ENCODE data around the gene SHISA7. TPM values are rescaled to one million over a fixed set of nuclear protein-coding genes. Genes with fewer than 3 reads are reported as not detected.
"Not testable (repeated sequence)": the region's sequence is repeated elsewhere in the genome, so short reads cannot be mapped to it uniquely, and the experiment has no call there.

SHISA7 gene
- polyA plus RNA-seq, 4 donors: 0.16 to 0.38 (median 0.22) TPM

DNA sequence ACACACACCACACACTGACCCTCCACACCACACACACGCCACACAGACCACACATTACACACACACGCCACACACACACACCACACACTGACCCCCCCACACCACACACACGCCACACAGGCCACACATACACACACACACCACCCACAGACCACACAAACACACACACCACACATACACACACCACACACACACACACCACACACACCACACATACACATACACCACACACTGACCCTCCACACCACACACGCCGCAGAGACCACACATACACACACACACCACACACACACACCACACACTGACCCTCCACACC is 5.0 kb upstream of the SHISA7 start:
- not testable (repeated sequence) for DNase-seq (ENCODE audit: low read depth in 4 of 4, low spot score in 2 of 4)

DNA sequence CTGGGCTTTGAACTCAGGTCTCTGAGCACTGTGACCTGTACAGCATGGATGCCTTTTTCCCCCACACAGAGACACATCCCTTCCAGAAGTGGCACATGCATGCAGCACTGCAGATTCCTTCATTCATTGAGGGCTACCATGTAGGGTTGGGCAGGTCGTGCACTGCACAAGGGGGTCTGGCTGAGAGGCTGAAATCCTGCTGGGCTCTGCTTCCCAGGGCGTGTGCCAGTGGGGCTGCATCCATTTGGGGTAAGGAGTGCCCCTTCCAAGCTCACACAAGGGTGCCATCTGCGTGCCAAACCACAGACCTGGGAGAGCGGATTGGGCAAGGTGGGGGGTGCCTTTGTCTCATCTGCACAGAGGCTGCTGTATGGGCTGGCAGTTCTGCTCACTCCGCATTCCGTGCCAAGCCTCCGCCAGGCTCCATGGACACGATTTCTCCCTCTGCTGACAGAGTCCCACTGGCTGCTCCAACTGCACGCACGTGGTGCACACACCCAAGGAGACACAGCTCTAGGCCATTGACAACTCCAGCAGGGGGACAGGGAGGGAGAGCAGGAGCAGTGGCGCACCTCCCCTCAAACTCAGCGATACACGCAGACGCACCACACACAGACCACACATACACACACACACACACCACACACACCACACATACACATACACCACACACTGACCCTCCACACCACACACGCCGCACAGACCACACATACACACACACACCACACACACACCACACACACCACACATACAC is 4.5 kb upstream of the SHISA7 start:
- no peak for DNase-seq (ENCODE audit: low read depth in 4 of 4, low spot score in 2 of 4)

DNA sequence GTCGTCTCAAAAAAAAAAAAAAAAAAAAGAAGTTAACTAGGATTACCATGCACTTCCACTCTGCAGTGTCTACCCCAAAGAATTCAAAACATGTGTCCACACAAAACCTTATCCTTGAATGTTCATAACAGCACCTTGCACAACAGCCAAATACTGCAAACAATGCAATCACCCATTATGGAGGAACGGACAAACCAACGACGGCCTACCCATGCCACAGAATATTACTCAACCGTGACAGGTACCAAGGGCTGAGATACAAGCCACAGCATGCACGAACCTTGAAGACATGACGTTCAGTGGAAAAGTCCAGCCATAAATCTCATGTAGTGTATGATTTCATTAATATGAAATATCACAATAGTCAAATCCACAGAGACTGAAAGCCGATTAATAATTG is 3.0 kb upstream of the SHISA7 start:
- no peak for DNase-seq (ENCODE audit: low read depth in 4 of 4, low spot score in 2 of 4)

DNA sequence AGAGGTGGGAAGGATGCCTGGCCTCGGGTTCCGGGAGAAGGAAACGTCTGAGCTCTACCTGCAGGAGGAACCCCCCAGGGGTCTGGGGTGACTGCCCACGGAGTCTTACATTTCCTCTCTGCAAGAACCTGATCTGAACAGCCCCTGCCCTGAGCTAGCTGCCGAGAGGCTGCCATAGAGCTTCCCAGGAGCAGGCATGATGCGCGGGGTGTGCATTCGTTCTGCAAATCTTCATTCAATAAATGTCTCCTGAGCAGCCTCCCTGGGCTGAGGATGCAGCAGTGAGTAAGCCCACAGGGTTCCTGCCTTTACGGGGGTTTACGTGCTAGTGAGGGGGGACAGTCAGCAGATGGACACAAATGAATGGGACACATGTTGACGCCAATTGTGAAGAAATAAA is 1.5 kb upstream of the SHISA7 start:
- no peak for DNase-seq (ENCODE audit: low read depth in 4 of 4, low spot score in 2 of 4)

DNA sequence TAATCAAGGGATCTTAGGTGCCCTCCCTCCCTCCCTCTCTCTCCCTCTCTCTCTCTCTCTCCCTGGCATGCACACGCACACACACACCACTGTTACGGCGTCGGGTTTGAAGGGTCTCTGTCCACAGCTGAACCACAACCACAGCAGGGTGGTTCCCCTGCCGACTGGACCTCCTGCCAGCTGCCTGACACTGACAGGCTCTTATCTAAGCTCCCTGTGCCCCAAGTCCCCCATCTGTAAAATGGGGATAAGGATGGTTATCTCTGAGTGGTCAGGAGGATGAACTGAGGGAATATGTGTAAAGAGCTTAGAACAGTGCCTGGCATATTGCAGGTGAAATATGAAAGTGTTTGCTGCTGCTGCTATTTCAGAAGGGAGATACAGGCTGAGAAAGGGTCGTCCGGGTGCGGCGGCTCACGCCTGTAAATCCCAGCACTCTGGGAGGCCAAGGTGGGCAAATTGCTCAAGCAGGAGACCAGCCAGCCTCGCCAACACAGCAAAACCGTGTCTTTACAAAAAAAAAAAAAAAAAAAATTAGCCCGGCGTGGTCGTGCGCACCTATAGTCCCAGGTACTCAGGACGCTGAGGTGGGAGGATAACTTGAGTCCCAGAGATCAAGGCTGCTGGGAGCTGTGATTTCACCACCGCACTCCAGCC is 852 bp upstream of the SHISA7 start:
- no peak for DNase-seq (ENCODE audit: low read depth in 4 of 4, low spot score in 2 of 4)

DNA sequence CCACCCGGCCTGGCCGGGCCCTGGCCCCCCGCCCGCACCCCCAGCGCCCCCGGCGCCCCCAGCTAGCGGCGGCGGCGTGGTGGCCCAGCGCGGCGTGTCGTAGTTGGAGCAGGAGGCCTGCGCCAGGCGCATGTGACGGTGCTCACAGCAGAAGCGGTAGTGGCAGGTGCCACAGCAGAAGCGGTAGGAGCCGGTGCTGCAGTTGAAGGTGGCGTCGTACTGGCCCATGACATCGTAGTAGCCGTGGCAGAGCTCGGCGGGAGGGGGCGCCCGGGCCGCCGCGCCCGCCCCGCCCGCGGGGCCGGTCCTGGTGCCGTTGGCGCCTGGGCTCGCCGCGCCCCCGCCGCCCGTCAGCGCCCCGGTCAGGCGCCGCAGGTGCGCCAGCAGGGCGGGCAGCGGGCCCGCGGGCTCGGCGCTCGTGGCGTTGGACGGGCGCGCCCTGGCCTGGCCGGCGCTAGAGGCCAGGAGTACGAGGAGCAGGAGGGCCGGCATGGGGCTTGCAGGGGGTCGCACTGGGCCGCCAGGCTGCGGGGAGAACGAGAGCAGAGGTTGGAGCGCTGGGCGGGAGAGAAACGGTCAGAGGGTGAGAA is 633 bp downstream of the SHISA7 start:
- no peak for DNase-seq (ENCODE audit: low read depth in 4 of 4, low spot score in 2 of 4)

DNA sequence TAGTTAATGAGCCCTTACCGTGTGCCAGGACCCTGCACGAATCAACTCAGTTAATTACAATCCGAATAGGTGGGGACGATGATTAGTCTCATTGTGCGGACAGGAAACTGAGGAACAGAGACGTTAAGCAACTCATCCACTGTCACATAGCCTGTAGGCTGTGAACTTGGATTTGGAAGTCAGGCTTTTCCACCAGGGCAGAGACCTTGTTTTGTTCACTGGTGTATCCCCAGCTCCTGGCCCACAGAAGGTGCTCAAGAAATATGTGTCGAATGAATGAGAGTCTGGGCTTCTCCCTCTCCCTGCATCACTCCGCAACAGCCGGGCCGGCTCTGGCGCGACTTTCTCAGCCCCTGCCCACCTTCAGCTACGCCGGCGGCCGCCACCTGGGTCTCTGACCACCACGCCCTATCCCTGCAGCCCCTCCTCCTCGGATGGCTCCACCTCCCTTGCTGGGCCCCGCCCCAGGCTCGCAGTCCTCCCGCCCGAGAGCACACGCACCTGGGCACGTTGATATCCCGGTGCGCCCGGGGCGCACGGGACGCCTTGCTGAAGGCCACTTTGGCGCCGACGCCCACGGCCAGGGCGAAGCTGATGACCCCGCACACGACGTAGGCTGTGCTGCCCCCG is 1.3 kb downstream of the SHISA7 start:
- no peak for DNase-seq (ENCODE audit: low read depth in 4 of 4, low spot score in 2 of 4)

DNA sequence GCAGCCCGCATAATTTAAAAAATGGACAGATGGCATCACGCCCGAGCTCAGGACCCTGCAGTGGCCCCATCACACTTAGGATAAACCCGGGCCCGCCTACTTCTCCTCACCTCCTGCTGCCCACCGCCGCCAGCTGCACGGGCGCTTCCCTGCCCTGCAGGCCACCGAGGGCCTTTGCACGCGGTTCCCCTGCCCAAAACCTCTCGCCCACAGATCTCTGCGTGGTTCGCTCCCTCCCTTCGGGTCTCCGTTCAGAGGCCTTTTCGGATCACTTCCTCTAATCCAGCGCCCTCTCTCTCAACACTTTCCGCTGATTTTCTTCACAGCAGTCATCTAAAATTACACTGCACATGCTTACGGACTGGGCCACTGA is 1.8 kb downstream of the SHISA7 start:
- DNase-seq (ENCODE audit: low read depth in 4 of 4, low spot score in 2 of 4): no peak

DNA sequence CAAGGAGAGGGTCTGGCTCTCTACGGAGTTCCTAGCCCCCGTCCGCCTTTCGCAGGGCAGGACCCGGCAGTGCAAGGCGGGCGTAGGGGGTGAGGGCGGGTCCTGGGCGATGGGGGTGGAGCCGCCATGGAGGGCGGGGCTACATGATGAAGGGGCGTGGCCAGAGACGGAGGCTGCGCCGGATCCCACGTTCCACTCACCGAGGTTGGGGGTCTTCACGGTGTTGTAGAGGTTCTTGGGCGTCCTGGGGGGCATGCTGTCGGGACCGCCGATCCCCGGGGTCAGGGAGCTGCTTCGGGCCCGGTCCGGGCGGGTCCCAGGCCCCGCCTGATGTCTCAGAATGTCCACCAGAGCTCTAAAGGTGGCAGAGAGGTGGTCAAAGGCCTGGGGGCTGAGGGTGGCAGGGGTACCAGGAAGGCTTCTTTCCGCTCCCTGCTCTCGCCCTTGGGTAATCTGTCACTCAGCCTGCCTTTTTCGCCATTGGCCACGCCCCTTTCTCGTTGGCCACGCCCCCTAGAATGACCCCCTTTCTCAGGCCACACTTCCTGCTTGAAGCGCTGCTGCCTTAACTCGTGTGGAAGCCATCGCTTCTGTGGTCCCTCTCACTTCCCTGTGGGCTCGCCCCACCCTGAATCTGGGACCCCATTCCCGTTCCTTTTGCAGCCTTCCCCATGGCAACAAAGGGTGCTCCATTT is 2.5 kb downstream of the SHISA7 start:
- no peak for DNase-seq (ENCODE audit: low read depth in 4 of 4, low spot score in 2 of 4)

DNA sequence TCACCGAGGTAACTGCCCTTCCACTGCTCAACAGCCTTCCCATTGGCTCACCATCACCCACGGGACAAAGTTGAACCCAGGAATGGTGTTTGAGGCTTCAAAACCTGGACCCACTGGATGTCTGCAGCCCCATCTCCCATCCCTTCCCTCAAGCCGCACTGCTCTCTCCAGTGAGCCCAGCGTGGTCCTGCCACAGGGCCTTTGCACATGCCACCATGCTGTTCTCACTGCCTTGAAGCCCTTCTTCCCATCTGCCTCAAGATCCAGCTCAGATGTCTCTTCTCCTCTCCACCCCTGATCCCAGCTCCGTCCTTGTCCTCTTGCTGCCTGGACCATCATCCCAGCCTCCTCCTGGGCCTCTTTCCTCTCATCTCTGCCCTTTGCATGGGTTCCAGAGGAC is 4.0 kb downstream of the SHISA7 start:
- DNase-seq (ENCODE audit: low read depth in 4 of 4, low spot score in 2 of 4): no peak

DNA sequence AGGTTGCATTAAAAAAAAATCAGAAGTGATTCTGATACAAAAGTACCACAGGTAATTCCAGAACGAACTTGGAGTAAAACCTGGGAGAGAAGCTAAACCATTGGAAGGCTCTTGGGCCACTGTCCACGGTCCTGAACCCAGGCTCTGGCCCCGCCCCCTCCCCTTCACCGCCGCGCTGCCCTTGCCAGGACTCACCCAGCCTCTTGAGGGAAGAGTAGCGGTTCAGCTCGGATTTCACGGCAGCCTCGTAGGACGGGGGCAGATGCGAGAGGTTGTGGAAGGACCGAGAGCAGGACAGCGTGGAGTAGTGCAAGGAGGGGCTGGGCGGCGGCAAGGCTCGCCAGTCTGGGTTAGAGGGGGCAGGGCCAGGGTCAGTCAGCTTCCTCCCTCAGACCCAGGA is 5.7 kb downstream of the SHISA7 start:
- peak in 1 of 4 donors; percentile 65 for DNase-seq (ENCODE audit: low read depth in 4 of 4, low spot score in 2 of 4)

DNA sequence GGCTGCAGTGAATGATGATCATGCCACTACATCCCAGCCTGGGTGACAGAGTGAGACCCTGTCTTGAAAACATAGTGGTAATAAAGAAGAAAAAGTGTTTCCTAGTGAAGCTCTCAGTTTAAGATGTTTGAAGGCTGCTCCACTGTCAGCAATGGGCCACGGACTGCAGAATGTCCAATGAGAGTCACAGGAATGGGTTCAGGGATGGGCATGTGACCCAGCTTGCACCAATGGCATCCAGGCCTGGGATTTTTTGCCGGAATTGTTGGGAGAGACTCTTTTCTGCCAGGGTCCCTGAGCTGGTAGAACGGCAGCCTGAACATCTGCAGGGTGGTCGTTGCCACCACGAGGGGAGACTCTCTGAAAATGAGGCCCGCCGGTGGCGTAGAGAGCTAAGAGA is 6.3 kb downstream of the SHISA7 start:
- DNase-seq (ENCODE audit: low read depth in 4 of 4, low spot score in 2 of 4): no peak

DNA sequence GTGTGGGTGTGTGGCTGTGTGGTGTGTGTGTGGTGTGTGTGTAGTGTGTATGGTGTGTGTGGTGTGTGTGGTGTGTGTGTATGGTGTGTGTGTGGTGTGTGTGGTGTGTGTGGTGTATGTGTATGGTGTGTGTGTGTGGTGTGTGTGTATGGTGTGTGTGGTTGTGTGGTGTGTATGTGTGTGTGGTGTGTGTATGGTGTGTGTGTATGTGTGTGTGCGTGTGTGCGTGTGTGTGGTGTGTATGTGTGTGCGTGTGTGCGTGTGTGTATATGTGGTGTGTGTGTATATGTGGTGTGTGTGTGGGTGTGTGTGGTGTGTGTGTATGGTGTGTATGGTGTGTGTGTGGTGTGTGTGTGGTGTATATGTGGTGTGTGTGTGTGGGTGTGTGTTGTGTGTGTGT is 8.1 kb downstream of the SHISA7 start:
- DNase-seq (ENCODE audit: low read depth in 4 of 4, low spot score in 2 of 4): no peak

DNA sequence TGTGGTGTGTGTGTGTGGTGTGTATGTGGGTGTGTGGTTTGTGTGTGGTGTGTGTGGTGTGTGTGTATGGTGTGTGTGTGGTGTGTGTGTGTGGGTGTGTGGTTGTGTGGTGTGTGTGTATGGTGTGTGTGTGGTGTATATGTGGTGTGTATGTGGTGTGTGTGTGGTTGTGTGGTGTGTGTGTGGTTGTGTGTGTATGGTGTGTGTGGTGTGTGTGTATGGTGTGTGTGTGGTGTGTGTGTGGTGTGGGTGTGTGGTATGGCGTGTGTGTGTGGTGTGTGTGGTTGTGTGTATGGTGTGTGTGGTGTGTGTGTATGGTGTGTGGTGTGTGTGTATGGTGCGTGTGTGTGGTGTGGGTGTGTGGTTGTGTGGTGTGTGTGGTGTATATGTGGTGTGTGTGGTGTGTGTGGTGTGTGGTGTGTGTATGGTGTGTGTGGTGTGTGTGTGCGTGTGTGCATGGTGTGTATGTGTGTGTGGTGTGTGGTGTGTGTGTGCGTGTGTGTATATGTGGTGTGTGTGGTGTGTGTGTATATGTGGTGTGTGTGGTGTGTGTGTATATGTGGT is 8.7 kb downstream of the SHISA7 start:
- no peak for DNase-seq (ENCODE audit: low read depth in 4 of 4, low spot score in 2 of 4)

DNA sequence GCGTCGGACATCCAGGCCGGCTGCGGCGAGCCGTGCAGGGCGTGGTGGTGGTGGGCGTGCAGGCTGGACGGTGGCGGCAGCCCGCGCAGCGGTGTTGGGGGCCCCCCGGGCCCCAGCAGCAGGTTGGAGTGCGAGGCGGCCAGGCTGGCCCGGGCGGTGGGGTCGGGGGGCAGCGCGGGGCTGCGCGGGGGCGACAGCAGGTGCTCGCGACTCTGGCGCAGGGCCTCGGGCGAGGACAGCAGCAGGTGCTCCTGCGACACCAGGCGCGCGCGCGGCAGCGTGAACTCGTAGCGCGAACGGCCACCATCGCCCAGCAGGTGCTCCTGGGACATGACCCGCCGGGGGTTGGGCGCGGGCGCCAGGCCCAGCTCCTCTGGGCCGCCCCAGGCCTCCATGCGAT is 9.8 kb downstream of the SHISA7 start:
- DNase-seq (ENCODE audit: low read depth in 4 of 4, low spot score in 2 of 4): no peak

DNA sequence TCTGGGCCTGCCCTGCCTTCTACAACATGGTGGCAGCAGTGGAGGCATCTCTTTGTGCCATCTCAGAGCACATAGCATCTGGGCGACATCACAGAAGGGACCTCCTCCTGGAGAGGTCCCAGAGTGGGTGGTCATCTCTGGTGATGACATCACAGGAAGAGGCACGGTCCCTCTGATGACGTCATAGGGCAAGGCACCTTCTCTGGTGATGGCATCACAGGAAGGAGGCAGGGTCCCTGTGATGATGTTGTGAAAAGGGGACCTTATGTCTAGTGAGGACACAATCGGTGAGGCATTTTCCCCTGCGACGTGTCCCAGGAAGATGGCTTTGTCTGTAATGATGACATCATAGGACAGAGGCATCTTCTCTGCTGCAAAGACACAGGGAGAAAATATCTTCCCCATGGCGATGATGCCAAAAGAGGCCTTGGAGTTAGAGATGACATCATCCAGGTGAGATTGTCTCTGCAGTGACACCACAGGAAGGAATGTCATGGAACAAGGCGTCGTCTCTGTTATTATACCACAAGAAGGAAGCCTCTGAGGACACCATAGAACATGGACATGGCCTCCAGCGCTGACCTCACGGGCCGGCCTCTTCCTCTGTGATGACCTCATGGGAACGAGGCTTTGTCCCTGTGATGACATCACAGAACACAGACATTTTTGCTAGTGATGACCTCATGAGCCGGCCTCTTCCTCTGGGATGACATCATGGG is 10.7 kb downstream of the SHISA7 start:
- DNase-seq (ENCODE audit: low read depth in 4 of 4, low spot score in 2 of 4): no peak

DNA sequence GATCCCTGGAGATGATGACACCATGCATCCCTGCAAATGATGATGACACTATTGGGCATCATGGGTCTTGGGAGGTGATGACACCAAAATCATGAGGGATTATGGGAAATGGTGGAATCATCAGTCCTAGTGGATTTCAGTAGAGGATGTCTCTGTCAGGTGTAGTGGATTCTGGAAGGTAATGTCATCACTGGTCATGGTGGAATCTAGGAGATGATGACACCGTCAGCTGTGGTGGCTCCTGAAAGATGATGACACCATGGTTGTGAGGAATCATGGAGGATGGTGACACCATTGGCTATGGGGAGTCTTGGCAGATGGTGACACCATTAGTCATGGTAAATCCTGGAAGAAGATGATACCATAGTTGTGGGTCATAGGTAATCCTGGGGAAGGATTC is 11.9 kb downstream of the SHISA7 start:
- DNase-seq (ENCODE audit: low read depth in 4 of 4, low spot score in 2 of 4): no peak

DNA sequence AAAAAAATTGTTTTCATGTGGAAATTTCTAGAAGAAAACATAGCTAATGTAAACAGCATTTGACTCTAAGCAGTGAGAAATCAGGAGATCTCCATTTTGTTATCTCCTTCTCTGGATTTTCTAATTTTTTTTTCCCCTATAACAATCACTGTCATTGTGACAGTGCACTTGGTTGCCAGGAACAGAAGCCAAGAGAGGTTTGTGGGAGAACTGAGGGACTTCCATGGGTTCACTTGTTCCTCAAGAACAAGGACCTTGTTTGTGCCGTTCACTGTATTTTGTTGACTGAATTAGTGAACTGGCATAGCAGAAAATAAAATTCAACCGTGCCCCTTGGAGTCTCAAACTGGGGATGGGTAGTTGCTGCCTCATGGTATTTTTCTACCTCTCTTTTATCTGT is 17.1 kb downstream of the SHISA7 start:
- DNase-seq (ENCODE audit: low read depth in 4 of 4, low spot score in 2 of 4): no peak

DNA sequence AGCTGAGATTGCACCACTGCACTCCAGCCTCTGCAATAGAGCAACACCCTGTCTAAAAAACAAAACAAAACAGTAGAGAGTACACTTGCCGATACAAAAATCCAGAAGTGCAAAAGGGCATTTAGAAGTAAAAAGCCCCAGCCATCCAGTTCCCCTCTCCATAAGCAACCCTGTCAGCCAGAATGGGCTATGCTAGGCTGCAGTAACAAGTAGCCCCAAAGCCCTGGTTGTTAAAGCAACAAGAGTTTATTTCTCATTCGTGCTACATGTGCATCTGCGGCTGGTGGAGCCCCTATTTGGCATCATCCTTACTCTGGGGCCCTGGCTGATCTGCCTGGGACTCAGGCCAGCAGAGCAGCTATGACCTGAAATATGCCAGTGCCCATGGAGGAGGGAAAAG is 18.6 kb downstream of the SHISA7 start:
- no peak for DNase-seq (ENCODE audit: low read depth in 4 of 4, low spot score in 2 of 4)

All from left renal cortex interstitium (tissue), 4 donors.